Activated CD8-positive, alpha-beta T cell treated with anti-CD3 and anti-CD28 coated beads for 36 hours (primary cell): ENCODE measurements around the gene LARGE1. TPM values are rescaled to one million over a fixed set of nuclear protein-coding genes. Genes with fewer than 3 reads are reported as not detected.

Experiments used
- ATAC-seq: fragments of 200-7000 bp; cut with Tn5 transposase; one replicate; pipeline ENCODE4 v1.10.0; 2021; ENCODE audit warnings: mild to moderate bottlenecking, moderate library complexity
- CTCF ChIA-PET: fragments of 350-600 bp; sonication (Branson Sonifier 250); formaldehyde crosslinking; loops from one replicate; lab custom pipeline; 2021; ENCODE audit warnings: antibody characterized with exemption; lab: Charles Lee
- POLR2A ChIA-PET: fragments of 350-600 bp; sonication (Branson Sonifier 250); formaldehyde crosslinking; loops from one replicate; lab custom pipeline; 2021; ENCODE audit warnings: antibody characterized with exemption; lab: Charles Lee
- DNase-seq: peaks from one replicate; pipeline ENCODE4 v3.0.0-alpha.2; 2020
- H3K27ac Mint-ChIP-seq: one replicate; pipeline ENCODE4 v1.8.0; 2021; ENCODE audit warnings: mild to moderate bottlenecking, mixed read lengths
- H3K27me3 Mint-ChIP-seq: one replicate; pipeline ENCODE4 v1.8.0; 2021; ENCODE audit warnings: mixed read lengths
- H3K36me3 Mint-ChIP-seq: one replicate; pipeline ENCODE4 v1.8.0; 2021; ENCODE audit warnings: low read depth, mixed read lengths
- H3K4me1 Mint-ChIP-seq: one replicate; pipeline ENCODE4 v1.8.0; 2021; ENCODE audit warnings: low read depth, mixed read lengths
- H3K4me3 Mint-ChIP-seq: one replicate; pipeline ENCODE4 v1.8.0; 2021; ENCODE audit warnings: mild to moderate bottlenecking, moderate library complexity, mixed read lengths
- H3K9me3 Mint-ChIP-seq: one replicate; pipeline ENCODE4 v1.8.0; 2021; ENCODE audit warnings: mixed read lengths
- intact Hi-C: fragments of 100-400 bp; cut with micrococcal nuclease; formaldehyde crosslinking; loops from one replicate; pipeline ENCODE4 v1.10.0; 2022
- total RNA-seq, 2 experiments: library from RNA; stranded (reverse); gene quantifications; one replicate each; pipeline ENCODE4 v1.2.3, GENCODE V29; 2021
- TF ChIP-seq, protein P1 (sequence below): fragments of 200-600 bp; IDR thresholded peaks from one replicate; pipeline ENCODE4 v1.8.0; 2022; ENCODE audit warnings: antibody characterized with exemption, mild to moderate bottlenecking

Gene LARGE1
- total RNA-seq, 2 experiments from 2014 or later: 0.31 to 0.32 TPM

DNA sequence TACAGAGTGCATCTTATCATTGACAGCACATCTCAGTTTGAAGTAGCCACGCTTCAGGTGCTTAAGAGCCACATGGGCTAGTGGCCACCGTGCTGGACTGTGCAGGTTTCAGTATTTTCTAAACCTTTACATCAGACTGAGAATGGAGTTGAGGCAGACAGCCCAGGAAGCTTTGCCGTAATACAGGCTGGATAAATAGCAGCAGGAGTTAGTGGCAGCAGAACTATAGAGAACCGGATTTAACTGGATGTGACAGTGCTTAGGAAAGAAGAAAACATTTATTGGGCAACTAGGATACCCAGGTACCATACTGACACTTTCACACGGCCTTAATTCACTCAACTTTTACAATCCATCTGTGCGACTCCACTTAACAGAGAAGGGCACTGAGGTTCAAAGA, 145.5 kb downstream of the LARGE1 start:
- H3K27me3 Mint-ChIP-seq: no peaks in the 10 kb centered on the region
- ChIA-PET POLR2A (no interaction called here), CTCF (no interaction called here)
- H3K27ac Mint-ChIP-seq: no peak overlapping the region
- H3K36me3 Mint-ChIP-seq: no peaks in the 10 kb centered on the region
- no peaks in the 10 kb centered on the region for H3K4me1 Mint-ChIP-seq
- H3K4me3 Mint-ChIP-seq: no peak overlapping the region
- TF ChIP-seq, protein P1, sequence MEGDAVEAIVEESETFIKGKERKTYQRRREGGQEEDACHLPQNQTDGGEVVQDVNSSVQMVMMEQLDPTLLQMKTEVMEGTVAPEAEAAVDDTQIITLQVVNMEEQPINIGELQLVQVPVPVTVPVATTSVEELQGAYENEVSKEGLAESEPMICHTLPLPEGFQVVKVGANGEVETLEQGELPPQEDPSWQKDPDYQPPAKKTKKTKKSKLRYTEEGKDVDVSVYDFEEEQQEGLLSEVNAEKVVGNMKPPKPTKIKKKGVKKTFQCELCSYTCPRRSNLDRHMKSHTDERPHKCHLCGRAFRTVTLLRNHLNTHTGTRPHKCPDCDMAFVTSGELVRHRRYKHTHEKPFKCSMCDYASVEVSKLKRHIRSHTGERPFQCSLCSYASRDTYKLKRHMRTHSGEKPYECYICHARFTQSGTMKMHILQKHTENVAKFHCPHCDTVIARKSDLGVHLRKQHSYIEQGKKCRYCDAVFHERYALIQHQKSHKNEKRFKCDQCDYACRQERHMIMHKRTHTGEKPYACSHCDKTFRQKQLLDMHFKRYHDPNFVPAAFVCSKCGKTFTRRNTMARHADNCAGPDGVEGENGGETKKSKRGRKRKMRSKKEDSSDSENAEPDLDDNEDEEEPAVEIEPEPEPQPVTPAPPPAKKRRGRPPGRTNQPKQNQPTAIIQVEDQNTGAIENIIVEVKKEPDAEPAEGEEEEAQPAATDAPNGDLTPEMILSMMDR: no peak
- DNase-seq: no peak
- H3K9me3 Mint-ChIP-seq: peaks cover 2% of the 10 kb centered on the region
- intact Hi-C loops: loop anchor here (10.0 kb wide), 1 partner anchor 60 kb away; no protein-coding TSS in a partner anchor
- ATAC-seq: no peak

DNA sequence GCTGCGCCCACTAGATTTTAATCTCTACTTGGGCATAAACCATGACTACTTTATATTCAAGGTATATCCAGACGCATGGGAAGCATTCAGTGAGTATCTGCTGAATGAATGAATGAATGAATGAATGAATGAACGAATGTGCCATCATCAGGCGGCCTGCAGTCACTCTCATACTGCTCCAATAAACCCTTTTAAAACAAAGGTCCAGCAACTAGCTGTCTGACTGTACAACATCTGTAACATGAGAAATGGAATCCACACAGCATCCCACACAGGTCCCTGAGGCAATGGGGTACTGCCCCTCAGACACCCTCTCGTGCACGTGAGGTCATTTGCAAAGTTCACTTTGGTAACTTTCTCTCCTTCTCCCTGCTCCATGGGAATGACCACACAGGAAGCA, 147.5 kb downstream of the LARGE1 start:
- Mint-ChIP-seq H3K36me3 (no peaks in the 10 kb centered on the region), H3K27me3 (no peaks in the 10 kb centered on the region), H3K4me3 (no peak overlapping the region), H3K4me1 (no peaks in the 10 kb centered on the region), H3K9me3 (peaks cover 5% of the 10 kb centered on the region), H3K27ac (no peak overlapping the region)
- intact Hi-C loops: loop anchor here (10.0 kb wide), 1 partner anchor 58 kb away; no protein-coding TSS in a partner anchor
- ChIA-PET CTCF (no interaction called here), POLR2A (no interaction called here)
- no peak for ATAC-seq
- no peak for DNase-seq
- TF ChIP-seq, protein P1: no peak

DNA sequence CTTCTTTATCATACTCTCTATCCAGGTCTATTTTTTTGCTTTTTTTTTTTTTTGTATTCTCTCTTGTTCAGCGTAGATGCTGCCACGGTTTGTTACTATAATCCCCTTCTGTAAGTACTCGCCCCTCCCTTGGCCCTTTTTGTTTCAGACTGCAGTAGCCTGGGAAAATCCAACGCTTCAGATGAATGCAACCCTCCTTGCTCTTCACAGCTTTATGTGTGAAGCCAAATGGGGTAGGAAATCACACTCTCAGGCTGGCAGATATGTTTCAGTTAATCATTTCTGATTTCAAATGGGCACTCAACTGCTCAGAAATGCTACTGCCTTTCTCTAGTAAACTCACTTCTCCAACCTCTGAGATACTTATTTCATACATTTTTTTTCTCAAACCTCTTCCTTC, 149.1 kb downstream of the LARGE1 start:
- Mint-ChIP-seq H3K4me3 (no peak overlapping the region), H3K9me3 (peaks cover 5% of the 10 kb centered on the region), H3K4me1 (no peaks in the 10 kb centered on the region), H3K27me3 (no peaks in the 10 kb centered on the region), H3K27ac (no peak overlapping the region), H3K36me3 (no peaks in the 10 kb centered on the region)
- ChIA-PET POLR2A (no interaction called here), CTCF (no interaction called here)
- intact Hi-C loops: loop anchor here (10.0 kb wide), 1 partner anchor 56 kb away; no protein-coding TSS in a partner anchor
- ATAC-seq: no peak
- DNase-seq: no peak
- TF ChIP-seq, protein P1: no peak

DNA sequence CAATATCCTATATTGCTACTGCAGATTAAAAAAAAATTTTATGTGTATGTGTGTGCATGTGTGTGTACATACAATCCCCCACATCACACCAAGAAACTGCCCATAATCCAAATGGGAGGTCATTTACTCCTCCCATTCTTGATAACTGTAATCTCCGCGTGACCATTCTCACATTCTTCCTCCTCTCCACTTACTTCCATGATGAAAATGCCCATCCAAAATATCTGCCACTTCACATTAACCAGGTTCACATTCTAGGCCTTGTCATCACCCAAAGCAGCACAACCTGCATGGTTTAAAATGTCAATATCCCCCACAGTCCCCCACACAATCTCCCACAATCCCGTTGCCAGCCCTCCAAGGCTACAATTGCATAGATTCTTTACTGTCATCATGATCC, 149.6 kb downstream of the LARGE1 start:
- H3K9me3 Mint-ChIP-seq: peaks cover 5% of the 10 kb centered on the region
- no peak for DNase-seq
- H3K27me3 Mint-ChIP-seq: no peaks in the 10 kb centered on the region
- H3K27ac Mint-ChIP-seq: no peak overlapping the region
- POLR2A ChIA-PET: no interaction called here
- H3K4me1 Mint-ChIP-seq: no peaks in the 10 kb centered on the region
- TF ChIP-seq, protein P1: no peak
- no peak overlapping the region for H3K4me3 Mint-ChIP-seq
- no peaks in the 10 kb centered on the region for H3K36me3 Mint-ChIP-seq
- CTCF ChIA-PET: no interaction called here
- no peak for ATAC-seq
- intact Hi-C loops: loop anchor here (10.0 kb wide), 1 partner anchor 56 kb away; no protein-coding TSS in a partner anchor

DNA sequence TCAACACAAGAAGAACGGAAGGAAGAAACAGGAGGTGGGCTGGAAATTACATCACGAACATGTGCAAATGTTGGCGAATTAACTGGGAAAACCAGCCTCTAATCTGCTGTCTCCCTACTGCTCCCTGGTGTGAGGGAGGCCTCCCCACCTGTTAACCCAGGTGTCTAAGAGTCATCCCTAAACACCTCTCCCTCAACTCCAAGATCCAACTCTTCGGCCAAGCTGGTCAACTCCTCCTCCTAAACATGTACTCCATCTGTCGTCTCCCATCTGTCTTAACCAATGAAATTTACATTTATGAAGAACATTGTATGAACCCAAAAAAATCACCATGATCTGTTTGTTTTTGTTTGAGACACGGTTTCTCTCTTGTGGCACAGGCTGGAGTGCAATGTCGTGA, 154.2 kb downstream of the LARGE1 start:
- ChIA-PET CTCF (no interaction called here), POLR2A (no interaction called here)
- H3K9me3 Mint-ChIP-seq: peaks cover 6% of the 10 kb centered on the region
- TF ChIP-seq, protein P1: no peak
- no peaks in the 10 kb centered on the region for H3K4me1 Mint-ChIP-seq
- intact Hi-C loops: no loop called here
- no peaks in the 10 kb centered on the region for H3K36me3 Mint-ChIP-seq
- H3K4me3 Mint-ChIP-seq: no peak overlapping the region
- no peaks in the 10 kb centered on the region for H3K27me3 Mint-ChIP-seq
- DNase-seq (no peak), ATAC-seq (no peak)
- H3K27ac Mint-ChIP-seq: no peak overlapping the region
